ENCODE results near the gene ASXL3. TPM values are rescaled to one million over a fixed set of nuclear protein-coding genes. Genes with fewer than 3 reads are reported as not detected.

ASXL3 gene
- 1 to 10 TPM; 4.5 to 4.7 TPM for total RNA-seq
- long read RNA-seq, result 0 reads

DNA sequence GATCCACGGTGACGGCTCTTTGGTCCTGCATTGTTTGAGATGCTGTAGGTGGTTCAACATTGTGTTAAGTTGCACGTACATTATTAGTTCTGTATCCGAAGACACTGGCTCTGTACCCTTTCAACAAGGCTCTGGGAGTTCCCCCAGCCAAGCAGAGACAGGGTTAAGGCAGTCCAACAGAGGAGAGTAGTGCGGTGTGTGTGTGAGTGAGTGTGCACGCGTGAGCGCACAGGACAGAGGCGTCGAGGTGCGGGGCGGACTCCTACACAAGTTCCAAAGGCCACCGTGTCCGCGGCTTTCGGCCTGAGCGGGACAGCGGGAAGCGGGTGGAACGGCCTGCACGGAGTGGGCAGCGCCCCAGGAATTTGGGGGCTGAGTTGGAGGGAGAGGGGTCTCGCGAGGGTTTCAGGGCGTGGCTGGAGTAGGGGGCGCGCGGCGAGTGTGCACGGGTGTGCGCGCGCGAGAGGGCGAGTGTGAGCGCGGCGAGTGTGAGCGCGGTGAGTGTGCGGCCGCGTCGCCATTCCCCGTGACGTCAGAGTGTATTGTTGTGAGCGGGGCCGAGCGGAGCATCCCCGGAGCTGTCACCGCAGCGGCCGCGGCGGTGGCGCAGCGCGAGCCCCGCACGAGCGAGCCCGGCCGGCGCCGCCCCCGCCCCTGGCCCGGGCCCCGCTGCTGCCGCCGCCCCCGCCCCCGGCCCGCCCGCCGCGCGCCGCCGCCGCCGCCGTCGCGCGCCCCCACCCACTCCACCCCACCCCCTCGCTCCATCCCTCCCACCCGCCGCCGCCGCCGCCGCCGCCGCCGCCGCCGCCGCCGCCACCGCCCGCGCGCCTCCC is at the start of gene ASXL3:
Gene ASXL3, plus strand, starts transcription at position 535 of the 833 bp plus-strand sequence. CDS start 413 bp downstream, outside the sequence.
- peak; percentile 81 to 82 for ATAC-seq
- intact Hi-C loops (cut with DNase I), result no loop called here
- peak; percentile 65 for DNase-seq

DNA sequence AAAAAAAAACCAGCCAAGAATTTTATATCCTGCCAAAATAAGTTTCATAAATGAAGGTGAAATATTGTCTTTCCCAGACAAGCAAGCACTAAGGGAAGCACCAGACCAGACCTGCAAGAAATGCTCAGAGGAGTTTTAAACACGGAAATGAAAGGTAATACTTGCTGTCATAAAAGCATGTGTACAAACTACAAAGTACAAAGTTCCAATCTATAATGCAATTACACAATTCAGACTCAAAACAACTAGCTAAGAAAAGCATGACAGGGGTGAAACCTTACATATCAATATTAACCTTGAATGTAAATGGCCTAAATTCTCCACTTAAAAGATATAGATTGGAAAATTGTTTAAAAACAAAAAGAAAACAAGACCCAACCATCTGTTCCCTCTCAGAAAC is 45.0 kb upstream of the ASXL3 start:
- ATAC-seq (no peak), DNase-seq (no peak)
- intact Hi-C loops (cut with DNase I), result no loop called here

DNA sequence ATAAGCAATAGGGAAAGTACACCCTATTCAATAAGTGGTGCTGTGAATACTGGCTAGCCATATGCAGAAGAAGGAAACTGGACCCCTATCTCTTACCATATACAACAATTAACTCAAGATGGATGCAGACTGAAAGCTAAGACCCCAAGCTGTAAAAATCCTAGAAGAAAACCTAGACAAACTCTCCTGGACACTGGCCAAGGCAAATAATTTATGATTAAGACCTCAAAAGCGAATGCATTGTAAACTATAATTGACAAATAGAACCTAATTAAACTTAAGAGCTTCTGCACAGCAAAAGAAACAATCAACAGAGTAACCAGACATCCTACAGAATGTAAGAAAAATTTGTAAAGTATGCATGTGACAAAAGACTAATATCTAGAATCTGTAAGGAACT is 41.1 kb upstream of the ASXL3 start:
- ATAC-seq (no peak), DNase-seq (no peak)
- intact Hi-C loops (cut with DNase I), result no loop called here

DNA sequence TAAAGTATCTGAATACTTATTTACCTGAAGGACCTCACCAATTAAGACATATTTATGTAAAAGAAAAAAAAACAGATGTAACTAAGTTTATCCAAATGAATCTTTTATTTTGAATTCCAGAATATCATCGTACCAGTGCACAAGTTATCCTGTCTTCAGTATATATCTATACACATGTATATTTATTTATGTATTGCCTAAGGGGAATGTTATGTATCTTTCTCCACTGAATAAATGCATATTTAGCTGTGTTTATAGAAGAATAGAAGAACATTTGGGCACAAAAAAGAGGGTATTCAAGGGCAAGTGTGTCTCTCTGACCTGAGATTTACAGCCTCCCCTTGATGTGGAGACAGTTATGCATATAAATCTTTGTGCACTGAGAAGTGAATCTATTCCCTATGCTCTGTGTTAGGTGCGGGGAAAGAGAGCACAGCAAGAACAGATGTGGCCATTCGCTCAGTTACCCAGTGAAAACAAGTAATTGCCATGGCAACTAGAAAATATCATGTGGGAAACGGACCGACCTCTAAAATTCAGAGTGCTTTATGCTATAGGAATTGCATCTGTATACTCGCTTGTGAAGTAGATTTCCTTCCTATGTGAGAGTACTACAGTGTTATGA is 39.5 kb upstream of the ASXL3 start:
- ATAC-seq (no peak), DNase-seq (no peak)
- intact Hi-C loops (cut with DNase I), result no loop called here

DNA sequence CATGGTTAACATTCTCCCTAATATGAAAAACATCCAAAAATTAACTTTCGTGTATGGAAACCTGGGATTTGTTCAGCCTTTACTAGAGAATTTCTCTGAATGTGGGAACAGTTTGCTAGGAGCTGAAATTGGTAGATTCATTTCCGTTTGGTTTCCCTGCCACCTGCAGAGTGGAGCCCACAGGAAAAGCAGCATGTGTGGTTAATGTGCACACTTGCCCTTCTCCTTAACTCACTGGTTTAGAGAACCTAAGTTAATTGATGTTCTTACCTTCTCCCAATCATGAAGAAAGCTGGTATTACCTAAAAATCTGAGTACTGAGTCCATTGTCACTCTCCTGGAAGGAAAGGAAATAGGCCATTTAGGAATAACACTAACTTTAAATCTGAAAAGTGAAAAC is 37.6 kb upstream of the ASXL3 start:
- ATAC-seq (no peak), DNase-seq (no peak)
- intact Hi-C loops (cut with DNase I), result no loop called here

DNA sequence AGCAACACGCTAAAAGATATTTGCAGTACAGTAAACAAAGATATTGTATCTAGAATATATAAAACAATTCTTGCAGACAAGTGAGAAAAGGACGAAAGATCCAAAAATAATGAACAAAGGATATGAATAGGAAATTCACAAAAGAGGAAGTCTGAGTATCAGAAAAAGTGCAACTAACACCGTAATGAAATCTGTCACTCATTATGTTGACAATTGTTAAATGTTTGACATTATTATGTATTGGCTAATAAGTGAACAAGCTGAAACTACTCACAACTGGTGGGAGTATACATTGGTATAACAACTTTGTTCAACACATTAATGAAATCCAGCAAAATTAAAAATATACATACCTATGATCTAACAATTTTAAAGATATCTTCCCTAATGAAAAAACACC is 36.7 kb upstream of the ASXL3 start:
- intact Hi-C loops (cut with DNase I), result no loop called here
- DNase-seq (no peak), ATAC-seq (no peak)

DNA sequence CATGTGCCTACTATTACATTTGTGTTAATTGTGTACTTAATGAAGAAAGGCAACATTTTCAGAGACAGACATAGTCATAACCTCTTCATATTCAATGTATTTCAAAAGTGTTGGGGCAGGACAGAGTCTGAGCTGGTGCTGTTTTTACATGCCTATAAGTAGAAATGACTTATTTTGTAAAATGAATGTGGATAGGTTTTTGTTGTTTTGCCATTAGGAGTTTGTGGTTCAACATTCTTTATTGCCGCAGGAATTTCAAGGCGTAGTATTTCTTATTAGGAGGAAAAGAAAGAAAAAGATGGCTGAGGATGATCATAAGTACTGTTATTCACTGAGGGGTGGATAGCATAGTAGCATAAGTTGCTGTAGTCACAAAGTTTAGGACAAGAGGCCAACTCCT is 21.2 kb upstream of the ASXL3 start:
- intact Hi-C loops (cut with DNase I), result no loop called here
- no peak for ATAC-seq
- no peak for DNase-seq

DNA sequence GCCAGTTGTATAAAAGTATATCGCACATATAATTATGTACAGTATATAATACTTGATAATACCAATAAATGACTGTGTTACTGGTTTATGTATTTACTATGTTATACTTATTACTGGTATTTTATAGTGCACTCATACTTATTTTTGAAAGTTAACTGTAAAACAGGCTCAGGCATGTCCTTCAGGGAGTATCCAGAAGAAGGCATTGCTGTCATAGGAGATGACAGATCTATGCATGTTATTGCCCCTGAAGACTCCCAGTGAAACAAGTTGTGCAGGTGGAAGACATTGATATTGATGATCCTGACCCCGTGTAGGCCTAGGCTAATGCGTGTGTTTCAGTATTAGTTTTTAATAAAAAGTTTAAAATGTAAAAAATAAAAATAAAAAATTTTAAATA is 20.3 kb upstream of the ASXL3 start:
- intact Hi-C loops (cut with DNase I), result no loop called here
- ATAC-seq (no peak), DNase-seq (no peak)

DNA sequence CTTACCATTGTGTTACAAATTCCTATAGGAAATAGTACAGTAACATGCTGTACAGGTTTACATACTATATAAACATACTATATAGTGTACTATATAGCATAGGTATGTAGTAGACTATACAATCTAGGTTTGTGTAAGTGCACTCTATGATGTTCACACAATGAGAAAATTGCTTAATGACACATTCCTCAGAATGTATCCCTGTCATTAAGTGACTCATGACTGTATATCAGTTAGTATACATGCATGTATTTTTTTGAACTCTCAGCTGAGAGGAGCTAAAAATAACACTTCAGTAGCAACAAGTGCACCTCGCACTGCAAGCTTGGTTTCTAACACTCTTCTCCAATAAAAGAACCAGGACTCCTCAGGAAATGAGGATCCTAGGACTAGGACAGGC is 19.5 kb upstream of the ASXL3 start:
- intact Hi-C loops (cut with DNase I), result no loop called here
- ATAC-seq (no peak), DNase-seq (no peak)

DNA sequence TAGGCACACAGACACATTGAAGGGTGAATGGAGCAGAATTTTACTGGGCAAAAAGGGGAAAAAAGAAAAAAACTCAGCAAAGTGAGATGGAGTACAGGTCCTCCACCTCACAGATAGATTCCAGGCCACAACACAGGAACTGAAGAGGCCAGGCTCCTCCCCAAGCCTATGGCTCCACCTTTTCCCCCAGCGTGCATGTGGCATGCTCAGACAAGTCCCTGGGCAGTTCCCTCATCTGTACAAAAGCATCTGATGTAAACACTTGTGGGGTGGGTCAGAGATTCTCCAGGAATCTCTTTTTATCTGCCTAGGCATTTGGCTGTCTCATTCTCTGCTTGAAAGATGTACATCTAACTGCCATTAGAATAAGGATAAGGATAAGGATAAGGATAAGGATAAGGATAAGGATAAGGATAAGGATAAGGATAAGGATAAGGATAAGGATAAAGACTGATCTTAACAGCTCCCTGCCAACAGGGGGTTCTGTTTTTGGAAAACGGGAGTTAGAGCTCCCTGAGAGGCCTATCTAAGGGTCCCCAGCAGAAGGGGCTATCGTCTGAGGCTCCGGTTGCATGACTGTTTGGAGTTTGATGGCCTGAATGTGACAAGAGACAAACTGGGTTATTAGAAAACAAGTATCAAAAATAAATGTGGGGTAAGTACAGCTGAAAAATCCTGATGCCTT is 17.2 kb upstream of the ASXL3 start:
- intact Hi-C loops (cut with DNase I), result no loop called here

DNA sequence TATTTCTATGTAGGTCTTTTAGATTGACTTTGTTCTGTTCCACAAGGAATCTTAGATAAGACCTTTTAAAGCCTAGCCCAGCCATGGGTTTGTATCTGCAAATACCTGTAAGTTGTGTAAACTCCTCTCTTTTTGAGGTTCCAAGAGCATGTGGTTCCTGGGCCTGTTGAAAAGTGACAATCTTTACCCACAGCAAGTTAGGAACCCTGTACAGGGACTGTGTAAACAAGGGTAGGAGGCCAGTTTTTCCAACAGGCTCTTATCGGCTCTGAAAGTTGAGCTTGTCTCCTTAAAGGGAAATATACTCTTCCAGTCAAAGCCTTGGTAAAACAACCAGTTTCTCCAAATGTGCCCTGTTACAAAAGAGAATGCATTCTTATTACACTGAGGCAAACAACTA is 15.3 kb upstream of the ASXL3 start:
- intact Hi-C loops (cut with DNase I), result no loop called here
- ATAC-seq (no peak), DNase-seq (no peak)

More for the DNA sequence above, 17.2 kb upstream of the ASXL3 start:
- no peak for DNase-seq
- peak in 1 of 2 donors; percentile 38 for ATAC-seq

DNA sequence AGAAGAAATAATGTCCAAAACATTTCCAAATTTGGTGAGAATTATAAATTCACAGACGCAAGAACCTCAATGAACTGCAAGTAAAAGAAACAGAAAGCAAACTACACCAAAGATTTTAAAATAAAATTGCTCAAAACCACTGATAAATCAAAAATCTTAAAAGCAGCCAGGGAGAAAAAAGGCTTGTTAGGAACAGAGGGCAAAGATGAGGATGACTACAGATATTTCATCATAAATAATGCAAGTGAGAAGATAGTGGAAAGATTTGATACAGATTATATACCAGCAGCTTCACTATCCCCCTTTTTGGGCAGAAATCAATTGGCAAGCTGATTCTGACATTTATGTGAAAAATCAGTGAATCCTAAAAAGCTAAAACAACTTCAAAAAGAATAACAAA is 10.3 kb upstream of the ASXL3 start:
- ATAC-seq (no peak), DNase-seq (no peak)
- intact Hi-C loops (cut with DNase I), result no loop called here

DNA sequence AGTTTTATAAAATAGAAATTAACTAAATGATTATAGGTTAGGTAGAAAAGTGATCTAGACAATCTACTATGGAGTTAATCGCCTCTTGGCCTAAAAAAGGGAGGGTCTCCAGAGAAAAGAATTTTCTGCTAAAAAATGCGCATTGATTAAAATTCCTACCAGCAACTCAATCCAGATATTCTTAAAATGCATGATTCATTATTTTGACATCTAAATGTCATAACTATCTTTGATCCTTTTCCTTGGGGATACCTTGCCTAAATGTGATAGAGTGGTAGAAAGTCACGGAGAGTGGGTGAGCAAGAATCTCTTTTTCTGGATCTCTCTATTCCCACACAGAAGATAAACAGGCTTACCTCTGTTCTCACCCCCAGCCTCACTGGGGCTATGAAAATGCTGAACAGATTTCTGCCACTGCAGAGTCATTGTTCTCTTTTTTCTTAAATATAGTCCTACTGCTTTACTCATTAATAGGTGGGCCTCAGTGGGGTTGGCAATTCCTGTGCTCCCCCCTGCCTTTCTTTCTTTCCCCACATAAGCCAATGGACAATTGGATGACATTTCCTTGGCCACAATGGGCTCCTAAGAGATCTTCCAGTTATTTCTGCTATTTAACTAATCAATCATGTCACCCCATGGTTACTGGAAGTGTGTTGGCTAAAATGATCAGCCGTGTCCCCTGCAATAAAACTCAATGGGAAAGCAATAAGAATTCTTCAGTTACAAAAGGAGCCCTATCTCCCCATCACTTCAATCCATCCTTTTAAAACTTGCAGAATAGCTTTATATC is 5.8 kb upstream of the ASXL3 start:
- ATAC-seq (no peak), DNase-seq (no peak)
- intact Hi-C loops (cut with DNase I), result no loop called here

DNA sequence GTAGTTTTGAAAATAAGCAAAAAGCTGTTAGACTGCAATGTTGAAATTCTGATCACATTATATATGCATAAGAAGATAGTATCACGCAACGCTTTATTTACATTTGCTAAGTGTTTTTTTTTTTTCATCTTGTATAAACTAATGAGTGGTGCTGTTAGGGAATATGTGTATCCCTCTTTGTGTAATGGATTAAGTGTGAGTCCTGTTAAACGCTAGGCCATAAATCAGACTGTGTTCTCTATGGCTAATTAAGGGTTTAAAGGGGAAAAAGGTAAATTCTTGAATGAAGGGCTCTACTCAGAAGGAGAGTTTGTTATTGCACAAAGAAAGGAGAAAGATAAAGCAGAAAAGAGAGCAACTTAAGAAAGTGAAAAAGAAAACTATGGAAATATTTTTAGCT is 4.8 kb upstream of the ASXL3 start:
- no peak for DNase-seq
- ATAC-seq, result no peak
- intact Hi-C loops (cut with DNase I), result no loop called here

DNA sequence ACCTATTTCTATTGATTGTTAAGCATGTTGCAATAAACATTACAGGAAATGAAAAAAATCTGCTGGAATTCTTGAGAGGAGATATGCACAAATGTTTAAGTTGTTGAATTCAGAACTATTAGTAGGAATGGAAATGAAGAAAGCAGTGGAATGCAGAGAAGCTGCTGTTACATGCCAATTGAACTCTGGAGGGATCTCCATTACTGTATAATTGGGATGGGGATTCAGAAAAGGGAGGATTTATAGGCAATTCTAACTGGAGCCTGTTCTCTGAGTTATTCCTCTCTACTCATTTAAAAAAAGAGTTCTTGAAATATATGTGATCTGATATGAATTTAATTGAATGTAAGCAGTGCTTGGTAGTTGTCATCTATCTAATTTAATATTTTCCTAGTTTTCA is 2.6 kb upstream of the ASXL3 start:
- no peak for ATAC-seq
- intact Hi-C loops (cut with DNase I), result no loop called here
- DNase-seq, result no peak

DNA sequence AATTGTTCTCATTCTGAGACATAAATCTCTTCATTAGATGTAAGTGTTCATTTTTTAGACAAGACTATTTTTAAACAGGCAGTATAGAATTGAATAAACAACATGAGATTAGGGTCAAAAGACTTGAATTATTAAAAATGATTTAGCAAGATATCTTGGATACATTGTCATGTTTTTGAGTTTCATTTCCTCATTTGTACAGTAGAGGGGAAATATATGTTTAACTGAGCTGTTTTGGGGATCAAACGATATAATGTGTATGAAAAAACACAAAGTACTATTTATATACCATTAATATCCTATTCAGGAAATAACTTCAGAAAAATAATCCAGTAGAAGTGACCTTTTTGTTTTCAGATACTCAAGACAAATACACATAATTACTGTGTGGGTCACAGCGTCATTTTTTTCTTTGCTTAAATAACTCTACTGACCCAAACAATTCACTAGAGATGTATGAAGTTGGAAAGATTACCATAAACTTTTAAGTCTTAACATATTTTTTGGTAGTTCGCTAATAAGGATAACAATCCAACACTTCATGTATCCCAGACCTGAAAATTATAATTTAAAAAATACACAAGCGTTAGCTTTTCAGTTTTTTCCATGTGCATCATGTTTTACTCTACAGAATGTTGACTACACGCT is 896 bp upstream of the ASXL3 start:
- no peak for DNase-seq
- no peak for ATAC-seq
- intact Hi-C loops (cut with DNase I), result no loop called here

DNA sequence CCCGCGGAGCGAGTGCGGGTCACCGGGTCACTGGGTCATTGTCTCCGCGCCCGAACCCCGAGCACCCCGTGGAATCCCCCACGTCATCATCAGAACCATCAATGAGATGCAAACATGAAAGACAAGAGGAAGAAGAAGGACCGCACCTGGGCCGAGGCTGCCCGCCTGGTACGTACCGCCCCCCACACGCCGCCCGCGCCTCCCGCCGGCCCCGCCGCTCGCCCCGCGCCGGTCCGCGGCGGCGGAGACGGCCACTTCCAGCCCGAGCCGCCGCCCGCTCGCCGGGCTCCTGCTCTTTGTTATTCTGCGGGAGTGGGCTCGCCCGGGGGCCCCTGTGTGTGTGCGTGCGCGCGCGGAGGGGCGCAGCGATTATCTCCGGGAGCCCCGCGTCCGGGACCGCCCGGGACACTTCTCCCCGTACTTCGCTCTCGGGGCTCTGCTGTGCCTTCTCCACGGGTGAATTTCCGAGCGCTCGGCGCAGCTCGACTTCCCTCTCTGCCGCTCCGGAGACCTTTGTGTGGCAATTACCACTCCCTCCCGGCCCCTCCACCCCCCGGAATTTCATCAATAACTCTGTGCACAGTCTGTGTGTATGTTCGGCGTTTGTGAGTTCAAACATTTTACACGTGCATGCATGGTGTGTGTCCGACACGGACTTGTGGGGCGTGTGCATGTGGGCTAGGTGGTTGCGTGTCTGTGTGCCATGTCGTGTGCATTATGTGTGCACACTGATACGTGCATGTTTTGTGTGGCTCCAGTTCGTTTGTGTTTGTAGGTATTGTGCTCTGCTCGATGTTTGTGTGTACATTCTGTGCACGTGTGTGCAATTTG is 714 bp downstream of the ASXL3 start:
- intact Hi-C loops (cut with DNase I), result no loop called here
- ATAC-seq (peak; percentile 32 to 50), DNase-seq (peak; percentile 35)
